Thyroid gland (tissue), 4 donors: Measurements from ENCODE around the gene IFT88.

Experiments
- CTCF ChIP-seq, 6 experiments: fragments of 200-600 bp in 3 of 6; fragments of 450-650 bp in 3 of 6; sonication (generic) in 3 of 6; IDR thresholded peaks; one replicate each; pipeline ENCODE4 v1.5.1; 2016 to 2019; ENCODE audit warnings: antibody characterized with exemption in 6 of 6, mild to moderate bottlenecking in 2 of 6, inconsistent platforms in 1 of 6, moderate library complexity in 1 of 6
- POLR2A ChIP-seq, 2 donors: fragments of 450-650 bp; IDR thresholded peaks; one replicate each; pipeline ENCODE4 v1.6.1; 2017; ENCODE audit warnings: antibody characterized with exemption in 2 of 2, mild to moderate bottlenecking in 2 of 2, moderate library complexity in 1 of 2

DNA sequence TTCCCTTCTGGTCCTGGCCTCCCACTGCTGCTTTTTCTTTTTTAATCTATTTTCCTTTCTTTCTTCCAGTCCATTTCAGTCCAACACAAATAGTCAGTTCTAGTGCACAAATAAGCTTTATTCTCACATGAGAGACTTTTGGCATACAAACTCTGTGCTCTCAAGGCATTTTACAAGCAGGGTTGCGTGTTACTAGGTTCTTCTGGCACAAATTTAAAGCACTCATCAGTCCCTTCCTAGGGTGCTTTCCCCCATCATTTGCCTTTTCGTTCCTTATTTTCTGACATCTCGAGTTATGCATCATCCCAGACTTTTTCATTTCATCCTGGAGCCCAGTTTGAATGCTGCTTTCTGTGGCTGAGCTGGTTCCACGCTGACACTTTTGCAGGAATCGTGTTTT, 106.8 kb downstream of the IFT88 start:
- TF ChIP-seq CTCF (IDR thresholded peaks at IDR 0.05) (no peak), POLR2A (IDR thresholded peaks at IDR 0.05) (no peak)
